ENCODE results near the gene GAL3ST3. TPM values are rescaled to one million over a fixed set of nuclear protein-coding genes. Genes with fewer than 3 reads are reported as not detected.

Gene GAL3ST3
- total and polyA plus RNA-seq, 2 experiments from 2014 or later: 0.80 to 1.1 TPM

DNA sequence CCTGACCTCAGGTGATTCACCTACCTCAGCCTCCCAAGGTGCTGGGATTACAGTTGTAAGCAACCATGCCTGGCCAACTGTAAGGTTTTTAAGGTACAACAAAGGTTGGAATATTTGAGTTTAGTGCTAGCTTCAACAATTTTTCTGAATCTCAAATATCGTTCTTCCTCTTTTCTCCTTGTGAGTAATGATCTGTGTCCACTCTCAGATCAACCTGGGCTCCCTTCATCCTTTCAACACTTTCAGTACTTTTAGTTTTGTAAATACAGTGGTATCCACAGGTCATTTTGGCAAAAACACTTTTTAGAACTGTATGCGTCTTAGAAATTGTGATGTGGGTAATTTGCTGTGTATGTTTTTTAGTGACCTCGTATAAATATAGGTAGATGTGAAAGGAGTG is 29.0 kb upstream of the GAL3ST3 start:
- no peak for DNase-seq (ENCODE audit: low spot score)
- Histone ChIP-seq H3K9me3 (ENCODE audit: low read depth) (no peaks in the 10 kb centered on the region), H4K20me1 (ENCODE audit: insufficient read depth, poor library complexity, severe bottlenecking) (peaks cover 5% of the 10 kb centered on the region), H3K4me2 (no peak overlapping the region), H3K36me3 (replicated peaks; ENCODE audit: insufficient read depth, low read depth) (no peaks in the 10 kb centered on the region), H3K4me1 (ENCODE audit: insufficient read depth) (peaks cover 23% of the 10 kb centered on the region), H3K79me2 (peaks cover 98% of the 10 kb centered on the region), H3K9me2 (replicated peaks; ENCODE audit: insufficient read depth) (no peaks in the 10 kb centered on the region), H2AFZ (no peak overlapping the region), H3K27me3 (no peaks in the 10 kb centered on the region), H3K4me3 (no peak overlapping the region), H3K27ac (no peak overlapping the region)
- 99% methylated on average over 3 of the region's 3 CpGs for WGBS (ENCODE audit: low lambda C conversion rate, missing lambda C conversion rate)
- TF ChIP-seq CTCF (IDR thresholded peaks at IDR 0.05; ENCODE audit: poor library complexity) (no peak), EZH2phosphoT487 (IDR thresholded peaks at IDR 0.05; ENCODE audit: low read depth, severe bottlenecking, unreplicated experiment) (no peak), EZH2 (IDR thresholded peaks at IDR 0.05; ENCODE audit: borderline replicate concordance) (no peak)

DNA sequence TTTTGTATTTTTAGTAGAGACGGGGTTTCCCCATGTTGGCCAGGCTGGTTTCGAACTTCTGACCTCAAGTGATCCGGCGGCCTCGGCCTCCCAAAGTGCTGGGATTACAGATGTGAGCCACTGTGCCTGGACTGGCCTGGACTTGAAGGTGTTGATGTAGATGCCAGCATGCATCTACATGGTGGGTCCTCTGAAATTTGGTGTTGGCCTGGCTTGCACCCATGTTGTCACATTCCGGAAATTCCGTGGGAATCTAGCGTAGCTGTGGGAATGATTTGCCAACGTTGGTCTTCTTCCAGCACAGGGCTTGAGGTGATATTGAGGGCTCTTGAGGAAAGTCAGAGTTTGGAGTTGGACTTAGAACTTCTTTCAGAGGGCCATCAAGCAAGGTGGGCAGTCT is 27.6 kb upstream of the GAL3ST3 start:
- no peak overlapping the region for H2AFZ ChIP-seq
- H3K4me1 ChIP-seq (ENCODE audit: insufficient read depth): peaks cover 19% of the 10 kb centered on the region
- TF ChIP-seq EZH2 (IDR thresholded peaks at IDR 0.05; ENCODE audit: borderline replicate concordance): no peak
- TF ChIP-seq CTCF (IDR thresholded peaks at IDR 0.05; ENCODE audit: poor library complexity): no peak
- no peak for TF ChIP-seq EZH2phosphoT487 (IDR thresholded peaks at IDR 0.05; ENCODE audit: low read depth, severe bottlenecking, unreplicated experiment)
- H3K27ac ChIP-seq: no peak overlapping the region
- no peaks in the 10 kb centered on the region for H3K9me3 ChIP-seq (ENCODE audit: low read depth)
- peaks cover 6% of the 10 kb centered on the region for H4K20me1 ChIP-seq (ENCODE audit: insufficient read depth, poor library complexity, severe bottlenecking)
- H3K4me2 ChIP-seq: no peak overlapping the region
- H3K9me2 ChIP-seq (replicated peaks; ENCODE audit: insufficient read depth): no peaks in the 10 kb centered on the region
- H3K4me3 ChIP-seq: no peak overlapping the region
- H3K27me3 ChIP-seq: no peaks in the 10 kb centered on the region
- no peaks in the 10 kb centered on the region for H3K36me3 ChIP-seq (replicated peaks; ENCODE audit: insufficient read depth, low read depth)
- peaks cover 98% of the 10 kb centered on the region for H3K79me2 ChIP-seq
- WGBS (ENCODE audit: low lambda C conversion rate, missing lambda C conversion rate): 95% methylated on average over 9 of the region's 9 CpGs
- DNase-seq (ENCODE audit: low spot score): no peak

GRCh38 chr11:66075273-66075672 is 26.3 kb upstream of the GAL3ST3 start:
- TF ChIP-seq EZH2phosphoT487 (IDR thresholded peaks at IDR 0.05; ENCODE audit: low read depth, severe bottlenecking, unreplicated experiment): no peak
- no peak for TF ChIP-seq EZH2 (IDR thresholded peaks at IDR 0.05; ENCODE audit: borderline replicate concordance)
- TF ChIP-seq CTCF (IDR thresholded peaks at IDR 0.05; ENCODE audit: poor library complexity): no peak
- Histone ChIP-seq H3K27ac (no peak overlapping the region), H3K79me2 (peaks cover 99% of the 10 kb centered on the region), H3K36me3 (replicated peaks; ENCODE audit: insufficient read depth, low read depth) (no peaks in the 10 kb centered on the region), H3K4me3 (no peak overlapping the region), H3K27me3 (no peaks in the 10 kb centered on the region), H3K9me3 (ENCODE audit: low read depth) (no peaks in the 10 kb centered on the region), H4K20me1 (ENCODE audit: insufficient read depth, poor library complexity, severe bottlenecking) (peaks cover 6% of the 10 kb centered on the region), H3K4me2 (no peak overlapping the region), H2AFZ (no peak overlapping the region), H3K9me2 (replicated peaks; ENCODE audit: insufficient read depth) (no peaks in the 10 kb centered on the region), H3K4me1 (ENCODE audit: insufficient read depth) (peaks cover 8% of the 10 kb centered on the region)
- DNase-seq (ENCODE audit: low spot score): no peak
- WGBS (ENCODE audit: low lambda C conversion rate, missing lambda C conversion rate): 91% methylated on average over 4 of the region's 4 CpGs

- Histone ChIP-seq H3K9me3 (ENCODE audit: low read depth) (no peaks in the 10 kb centered on the region), H3K36me3 (replicated peaks; ENCODE audit: insufficient read depth, low read depth) (no peaks in the 10 kb centered on the region), H3K4me3 (no peak overlapping the region), H4K20me1 (ENCODE audit: insufficient read depth, poor library complexity, severe bottlenecking) (peaks cover 6% of the 10 kb centered on the region), H3K4me1 (ENCODE audit: insufficient read depth) (peaks cover 8% of the 10 kb centered on the region), H3K4me2 (no peak overlapping the region), H3K27me3 (no peaks in the 10 kb centered on the region), H3K9me2 (replicated peaks; ENCODE audit: insufficient read depth) (no peaks in the 10 kb centered on the region), H3K79me2 (peaks cover 83% of the 10 kb centered on the region), H2AFZ (no peak overlapping the region), H3K27ac (no peak overlapping the region)
- no peak for DNase-seq (ENCODE audit: low spot score)
- TF ChIP-seq EZH2 (IDR thresholded peaks at IDR 0.05; ENCODE audit: borderline replicate concordance) (no peak), CTCF (IDR thresholded peaks at IDR 0.05; ENCODE audit: poor library complexity) (no peak), EZH2phosphoT487 (IDR thresholded peaks at IDR 0.05; ENCODE audit: low read depth, severe bottlenecking, unreplicated experiment) (no peak)
- WGBS (ENCODE audit: low lambda C conversion rate, missing lambda C conversion rate): 100% methylated on average over 1 of the region's 1 CpG
These were observed 24.7 kb upstream of the GAL3ST3 start for GRCh38 chr11:66073669-66074068.
